HepG2 (cell line): Measurements from ENCODE around the gene HDAC4. TPM values are rescaled to one million over a fixed set of nuclear protein-coding genes. Genes with fewer than 3 reads are reported as not detected.

Experiments
- HOMEZ ChIP-seq: IDR thresholded peaks from 2 replicates; pipeline ENCODE4 v1.6.1; 2016; ENCODE audit warnings: low read depth
- KLF11 ChIP-seq: IDR thresholded peaks from 2 replicates; pipeline ENCODE4 v1.6.1; 2016; ENCODE audit warnings: missing compliant biosample characterization
- MAX ChIP-seq: IDR thresholded peaks from 2 replicates; pipeline ENCODE4 v1.6.1; 2012; ENCODE audit warnings: inconsistent platforms
- PRPF4 ChIP-seq: fragments of 200-400 bp; formaldehyde crosslinking; IDR thresholded peaks from 2 replicates; pipeline ENCODE4 v1.6.1; 2016; ENCODE audit warnings: low read length, low read depth; ENCODE audit not compliant: poor library complexity, severe bottlenecking
- ZBTB7A ChIP-seq: sonication (generic); formaldehyde crosslinking; IDR thresholded peaks from 2 replicates; pipeline ENCODE4 v1.8.0; 2022; ENCODE audit warnings: mild to moderate bottlenecking, missing genetic modification reagents
- ZC3H13 ChIP-seq: sonication (generic); formaldehyde crosslinking; IDR thresholded peaks from 2 replicates; pipeline ENCODE4 v1.8.1; 2023; ENCODE audit warnings: mild to moderate bottlenecking, missing genetic modification reagents, moderate library complexity
- ZGPAT ChIP-seq: IDR thresholded peaks from 2 replicates; pipeline ENCODE4 v1.6.1; 2016; ENCODE audit warnings: mild to moderate bottlenecking
- ZNF12 ChIP-seq: sonication (generic); formaldehyde crosslinking; IDR thresholded peaks from 2 replicates; pipeline ENCODE4 v1.5.0; 2020; ENCODE audit warnings: missing genetic modification reagents
- ZNF230 ChIP-seq: sonication (generic); formaldehyde crosslinking; IDR thresholded peaks from 2 replicates; pipeline ENCODE4 v1.4.0; 2020; ENCODE audit warnings: mild to moderate bottlenecking, missing genetic modification reagents
- ZNF263 ChIP-seq: sonication (generic); formaldehyde crosslinking; IDR thresholded peaks from 2 replicates; pipeline ENCODE4 v1.4.0; 2020; ENCODE audit warnings: missing genetic modification reagents
- ZNF550 ChIP-seq: sonication (generic); formaldehyde crosslinking; IDR thresholded peaks from 2 replicates; pipeline ENCODE4 v1.4.0; 2020; ENCODE audit warnings: mild to moderate bottlenecking, missing genetic modification reagents, borderline replicate concordance
- ZNF747 ChIP-seq: sonication (generic); formaldehyde crosslinking; IDR thresholded peaks from 2 replicates; pipeline ENCODE4 v1.8.1; 2023; ENCODE audit warnings: missing genetic modification reagents, mild to moderate bottlenecking, borderline replicate concordance
- ZSCAN25 ChIP-seq: sonication (generic); formaldehyde crosslinking; IDR thresholded peaks from 2 replicates; pipeline ENCODE4 v1.8.0; 2022; ENCODE audit warnings: mild to moderate bottlenecking, missing genetic modification reagents
- polyA plus RNA-seq, 8 experiments: library from polyadenylated mRNA; depleted of rRNA in 3 of 8; stranded (reverse) in 7 of 8; unstranded in 1 of 8; fragments of >200 nt; fragmentation: Illumina TruSeq in 4 of 8; extraction: Trizol in 4 of 8; gene quantifications; 2 replicates each; pipeline versions ENCODE4 v1.2.1 to v1.2.3, GENCODE V29; 2011 to 2016; ENCODE audit warnings: low read depth in 4 of 8, missing spikeins in 1 of 8, mixed read lengths in 1 of 8; ENCODE audit not compliant: insufficient read depth in 1 of 8
- total RNA-seq, 5 experiments: library from RNA; depleted of rRNA; stranded (reverse); fragments of >200 nt; fragmentation: Illumina TruSeq; extraction: Trizol; gene quantifications; 2 replicates each; pipeline ENCODE4 v1.2.3, GENCODE V29; 2016; ENCODE audit warnings: low read depth in 1 of 5
- TF ChIP-seq, protein P1 (sequence below): sonication (generic); formaldehyde crosslinking; IDR thresholded peaks from 2 replicates; pipeline ENCODE4 v1.4.0; 2020; ENCODE audit warnings: mild to moderate bottlenecking, missing genetic modification reagents
- TF ChIP-seq, protein P2 (sequence below): sonication (generic); formaldehyde crosslinking; IDR thresholded peaks from 2 replicates; pipeline ENCODE4 v1.4.0; 2020; ENCODE audit warnings: missing genetic modification reagents, low read depth, mild to moderate bottlenecking, borderline replicate concordance
- TF ChIP-seq, protein P3 (sequence below): sonication (generic); formaldehyde crosslinking; IDR thresholded peaks from 2 replicates; pipeline ENCODE4 v1.4.0; 2020; ENCODE audit warnings: missing genetic modification reagents
- TF ChIP-seq, protein P4 (sequence below): sonication (generic); formaldehyde crosslinking; IDR thresholded peaks from 2 replicates; pipeline ENCODE4 v1.5.1; 2020; ENCODE audit warnings: missing genetic modification reagents, mild to moderate bottlenecking, borderline replicate concordance
- TF ChIP-seq, protein P5 (sequence below): sonication (generic); formaldehyde crosslinking; IDR thresholded peaks from 2 replicates; pipeline ENCODE4 v1.4.0; 2020; ENCODE audit warnings: missing genetic modification reagents
- TF ChIP-seq, protein P6 (sequence below): IDR thresholded peaks from 2 replicates; pipeline ENCODE4 v1.6.1; 2016; ENCODE audit warnings: low read depth, control low read depth

Gene HDAC4
- total and polyA plus RNA-seq, 2 of the 13 experiments (the other 11 are each of a cell fraction or from before 2014, with no cell fraction given): 10.1 to 11.5 TPM

DNA sequence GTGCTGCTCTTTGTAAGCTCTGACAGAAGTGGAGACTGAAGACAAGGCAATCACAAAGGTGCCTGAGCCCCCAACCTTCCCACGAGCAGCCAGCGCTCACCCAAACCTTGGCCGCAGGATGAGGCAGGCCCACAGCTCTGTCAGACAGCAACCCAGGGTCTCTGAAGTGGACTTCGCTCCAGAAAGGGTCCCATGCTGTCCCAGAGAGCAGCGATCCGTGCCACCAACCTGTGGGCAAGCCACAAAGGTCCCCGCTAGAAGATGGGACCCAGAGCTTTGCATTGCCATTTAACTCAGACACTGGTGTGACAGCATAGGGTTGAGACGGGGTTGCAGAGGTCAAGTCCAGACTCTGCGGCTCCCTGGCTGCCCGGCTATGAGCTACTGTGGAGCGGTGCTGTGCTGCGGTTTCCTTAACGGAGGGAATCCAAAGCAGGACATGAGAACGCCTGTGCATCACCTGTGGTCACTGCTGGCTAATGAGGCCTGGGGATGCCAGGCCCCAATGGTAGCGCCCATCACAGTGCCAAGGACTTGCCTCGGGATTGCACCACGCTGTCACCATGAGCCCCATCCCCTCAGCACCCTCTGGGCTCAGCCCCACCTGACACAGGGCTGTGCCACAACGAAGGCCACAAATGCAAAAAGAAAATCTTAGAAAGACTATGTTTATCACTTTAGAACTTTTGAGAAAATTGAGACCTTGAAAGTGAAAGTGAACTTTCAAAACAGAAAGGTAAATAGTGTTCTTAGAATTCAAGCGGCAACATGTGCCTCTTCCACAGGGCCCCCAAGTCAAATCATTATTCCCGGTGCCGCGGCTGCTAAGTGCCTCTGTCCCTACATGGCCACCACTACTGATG is 103.4 kb downstream of the HDAC4 start (continued):
- TF ChIP-seq ZNF550 (CRISPR knock-in tag): peak; percentile 64; the same call in 1 of the 2 replicates
- no peak for TF ChIP-seq HOMEZ
- TF ChIP-seq ZBTB7A (CRISPR knock-in tag): peak; percentile 83
- TF ChIP-seq, protein P1, sequence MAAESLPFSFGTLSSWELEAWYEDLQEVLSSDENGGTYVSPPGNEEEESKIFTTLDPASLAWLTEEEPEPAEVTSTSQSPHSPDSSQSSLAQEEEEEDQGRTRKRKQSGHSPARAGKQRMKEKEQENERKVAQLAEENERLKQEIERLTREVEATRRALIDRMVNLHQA (CRISPR knock-in tag): no peak
- no peak for TF ChIP-seq ZNF263
- TF ChIP-seq MAX: 0 out of 2 replicates have a peak, but pooled peaks have one; percentile 22
- TF ChIP-seq, protein P2, sequence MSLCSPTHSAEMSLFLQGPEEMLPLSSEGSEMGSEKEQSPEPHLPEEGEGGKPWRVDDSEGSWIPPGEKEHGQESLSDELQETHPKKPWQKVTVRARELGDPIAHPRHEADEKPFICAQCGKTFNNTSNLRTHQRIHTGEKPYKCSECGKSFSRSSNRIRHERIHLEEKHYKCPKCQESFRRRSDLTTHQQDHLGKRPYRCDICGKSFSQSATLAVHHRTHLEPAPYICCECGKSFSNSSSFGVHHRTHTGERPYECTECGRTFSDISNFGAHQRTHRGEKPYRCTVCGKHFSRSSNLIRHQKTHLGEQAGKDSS (CRISPR knock-in tag): 0 out of 2 replicates have a peak, but pooled peaks have one; percentile 50
- TF ChIP-seq, protein P3, sequence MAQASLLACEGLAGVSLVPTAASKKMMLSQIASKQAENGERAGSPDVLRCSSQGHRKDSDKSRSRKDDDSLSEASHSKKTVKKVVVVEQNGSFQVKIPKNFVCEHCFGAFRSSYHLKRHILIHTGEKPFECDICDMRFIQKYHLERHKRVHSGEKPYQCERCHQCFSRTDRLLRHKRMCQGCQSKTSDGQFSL (CRISPR knock-in tag): no peak
- TF ChIP-seq, protein P4, sequence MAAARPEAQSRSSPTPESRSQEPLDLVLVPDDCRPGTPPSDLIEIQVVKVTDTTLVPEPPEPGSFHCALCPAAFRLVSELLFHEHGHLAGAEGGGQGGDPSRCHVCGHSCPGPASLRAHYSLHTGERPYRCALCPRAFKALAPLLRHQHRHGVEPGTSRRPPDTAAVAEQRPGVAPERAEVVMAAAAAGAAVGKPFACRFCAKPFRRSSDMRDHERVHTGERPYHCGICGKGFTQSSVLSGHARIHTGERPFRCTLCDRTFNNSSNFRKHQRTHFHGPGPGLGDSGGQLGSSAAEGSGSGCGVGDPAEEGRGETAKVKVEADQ (CRISPR knock-in tag): no peak
- TF ChIP-seq ZSCAN25 (CRISPR knock-in tag): no peak
- TF ChIP-seq KLF11 (CRISPR knock-in tag): no peak
- TF ChIP-seq, protein P5, sequence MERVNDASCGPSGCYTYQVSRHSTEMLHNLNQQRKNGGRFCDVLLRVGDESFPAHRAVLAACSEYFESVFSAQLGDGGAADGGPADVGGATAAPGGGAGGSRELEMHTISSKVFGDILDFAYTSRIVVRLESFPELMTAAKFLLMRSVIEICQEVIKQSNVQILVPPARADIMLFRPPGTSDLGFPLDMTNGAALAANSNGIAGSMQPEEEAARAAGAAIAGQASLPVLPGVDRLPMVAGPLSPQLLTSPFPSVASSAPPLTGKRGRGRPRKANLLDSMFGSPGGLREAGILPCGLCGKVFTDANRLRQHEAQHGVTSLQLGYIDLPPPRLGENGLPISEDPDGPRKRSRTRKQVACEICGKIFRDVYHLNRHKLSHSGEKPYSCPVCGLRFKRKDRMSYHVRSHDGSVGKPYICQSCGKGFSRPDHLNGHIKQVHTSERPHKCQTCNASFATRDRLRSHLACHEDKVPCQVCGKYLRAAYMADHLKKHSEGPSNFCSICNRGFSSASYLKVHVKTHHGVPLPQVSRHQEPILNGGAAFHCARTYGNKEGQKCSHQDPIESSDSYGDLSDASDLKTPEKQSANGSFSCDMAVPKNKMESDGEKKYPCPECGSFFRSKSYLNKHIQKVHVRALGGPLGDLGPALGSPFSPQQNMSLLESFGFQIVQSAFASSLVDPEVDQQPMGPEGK (CRISPR knock-in tag): no peak
- TF ChIP-seq ZC3H13 (CRISPR knock-in tag): no peak
- no peak for TF ChIP-seq PRPF4
- no peak for TF ChIP-seq ZGPAT (CRISPR knock-in tag)
- no peak for TF ChIP-seq ZNF230 (CRISPR knock-in tag)
- TF ChIP-seq, protein P6, sequence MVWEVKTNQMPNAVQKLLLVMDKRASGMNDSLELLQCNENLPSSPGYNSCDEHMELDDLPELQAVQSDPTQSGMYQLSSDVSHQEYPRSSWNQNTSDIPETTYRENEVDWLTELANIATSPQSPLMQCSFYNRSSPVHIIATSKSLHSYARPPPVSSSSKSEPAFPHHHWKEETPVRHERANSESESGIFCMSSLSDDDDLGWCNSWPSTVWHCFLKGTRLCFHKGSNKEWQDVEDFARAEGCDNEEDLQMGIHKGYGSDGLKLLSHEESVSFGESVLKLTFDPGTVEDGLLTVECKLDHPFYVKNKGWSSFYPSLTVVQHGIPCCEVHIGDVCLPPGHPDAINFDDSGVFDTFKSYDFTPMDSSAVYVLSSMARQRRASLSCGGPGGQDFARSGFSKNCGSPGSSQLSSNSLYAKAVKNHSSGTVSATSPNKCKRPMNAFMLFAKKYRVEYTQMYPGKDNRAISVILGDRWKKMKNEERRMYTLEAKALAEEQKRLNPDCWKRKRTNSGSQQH (CRISPR knock-in tag): 0 out of 2 replicates have a peak, but pooled peaks have one; percentile 14
- no peak for TF ChIP-seq ZNF747 (CRISPR knock-in tag)
- no peak for TF ChIP-seq ZNF12 (CRISPR knock-in tag)
